HG03521 (cell line): ENCODE results near the gene HOMER1.
"Not testable (repeated sequence)": the region's sequence is repeated elsewhere in the genome, so short reads cannot be mapped to it uniquely, and the experiment has no call there.

Source experiments
- ATAC-seq: cut with Tn5 transposase; IDR thresholded peaks from one replicate; pipeline ENCODE4 v1.9.1; 2021; ENCODE audit warnings: mild to moderate bottlenecking, moderate library complexity; ENCODE audit not compliant: unreplicated experiment

The HOMER1 gene

DNA sequence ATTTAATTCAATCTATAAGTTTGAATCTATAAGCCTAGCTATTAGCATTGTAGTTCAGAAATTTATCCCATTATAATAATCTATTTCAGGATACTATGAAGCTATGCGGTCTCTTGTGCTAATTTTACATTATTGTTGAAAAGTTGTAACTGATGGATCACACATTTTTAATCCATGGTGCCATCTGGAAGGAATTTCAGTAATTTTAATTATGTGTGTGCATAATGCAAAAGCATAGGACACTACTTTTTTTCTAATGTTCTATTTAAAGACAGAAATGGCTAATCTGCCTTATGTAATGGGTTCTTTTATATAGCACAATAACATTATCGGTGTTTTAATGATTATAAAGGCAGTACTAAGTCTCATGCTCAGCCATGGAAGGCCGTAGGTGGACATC is 90.6 kb downstream of the HOMER1 start:
- no peak for ATAC-seq

DNA sequence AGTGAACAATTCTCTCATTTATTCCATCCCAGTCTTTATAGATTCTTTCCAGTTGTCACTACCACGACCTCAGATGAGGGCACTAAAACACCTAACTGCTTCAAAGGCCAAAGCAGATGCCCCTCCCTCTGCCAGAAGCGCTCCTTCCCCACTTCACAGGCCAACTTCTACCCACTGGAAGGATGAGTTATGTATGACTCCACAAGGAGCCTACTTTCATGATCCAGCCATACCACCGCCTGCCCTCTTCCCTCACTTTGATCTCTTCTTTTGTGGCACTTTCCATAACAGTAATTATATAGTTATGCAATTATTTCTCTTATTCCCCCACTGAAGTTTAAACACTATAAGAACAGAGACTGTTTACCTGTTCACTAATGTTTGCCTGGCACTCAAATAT is 93.7 kb downstream of the HOMER1 start:
- ATAC-seq: no peak

DNA sequence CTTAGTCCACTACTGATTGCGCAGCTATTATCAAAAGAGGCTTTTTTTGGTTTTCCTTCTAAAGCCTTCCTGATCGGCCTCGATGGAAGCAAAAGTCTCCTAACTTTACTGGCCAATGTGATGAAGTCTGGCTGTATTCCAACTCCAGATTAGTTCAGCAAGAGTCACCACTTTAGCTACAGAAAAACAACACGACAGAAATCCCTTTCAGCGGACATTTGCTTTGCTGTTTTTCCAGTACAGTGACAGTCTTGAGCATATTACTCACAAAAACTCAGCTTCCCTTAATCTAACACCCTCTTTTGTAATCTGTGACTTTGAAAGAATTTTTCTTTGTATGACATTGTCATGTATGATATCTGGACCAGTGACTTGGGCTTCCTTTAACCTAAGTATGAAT is 95.7 kb downstream of the HOMER1 start:
- no peak for ATAC-seq

DNA sequence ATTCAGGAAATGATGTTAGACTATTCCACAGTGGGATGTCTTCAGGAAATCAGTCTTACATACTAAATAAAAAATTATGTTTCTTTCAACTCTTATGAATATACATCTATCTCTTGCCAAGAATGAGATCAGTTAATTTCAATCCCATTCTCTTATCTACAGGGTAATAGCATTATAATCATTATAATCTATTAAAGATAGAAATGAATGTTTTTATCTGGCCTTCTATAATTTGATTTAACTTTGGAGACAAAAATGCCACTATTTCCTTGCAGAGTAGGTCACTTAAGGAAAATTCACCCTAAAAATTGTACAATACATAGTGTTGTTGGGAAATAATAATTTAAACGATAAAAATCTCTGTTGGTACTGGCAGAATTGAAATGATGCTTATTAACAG is 96.4 kb downstream of the HOMER1 start:
- no peak for ATAC-seq

DNA sequence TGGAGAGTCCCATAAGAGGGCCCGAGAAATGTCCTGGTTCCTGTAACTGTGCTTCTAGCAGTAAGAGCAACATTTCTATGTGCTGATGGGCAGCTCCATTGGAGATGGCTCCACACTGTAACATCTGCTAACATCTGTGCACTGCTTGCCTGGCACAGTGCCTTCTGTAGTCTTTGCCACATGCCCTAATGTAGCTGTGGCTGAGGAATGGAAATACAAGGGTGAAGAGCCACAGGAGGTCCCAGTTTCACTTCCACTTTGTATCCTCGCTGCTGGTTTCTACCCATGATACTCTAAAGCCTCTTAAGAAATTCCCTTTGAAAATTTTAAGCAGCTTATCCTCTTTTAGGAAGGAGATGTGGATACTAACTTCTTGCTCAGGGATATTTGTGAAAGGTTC is 97.4 kb downstream of the HOMER1 start:
- peak; percentile 80 for ATAC-seq

DNA sequence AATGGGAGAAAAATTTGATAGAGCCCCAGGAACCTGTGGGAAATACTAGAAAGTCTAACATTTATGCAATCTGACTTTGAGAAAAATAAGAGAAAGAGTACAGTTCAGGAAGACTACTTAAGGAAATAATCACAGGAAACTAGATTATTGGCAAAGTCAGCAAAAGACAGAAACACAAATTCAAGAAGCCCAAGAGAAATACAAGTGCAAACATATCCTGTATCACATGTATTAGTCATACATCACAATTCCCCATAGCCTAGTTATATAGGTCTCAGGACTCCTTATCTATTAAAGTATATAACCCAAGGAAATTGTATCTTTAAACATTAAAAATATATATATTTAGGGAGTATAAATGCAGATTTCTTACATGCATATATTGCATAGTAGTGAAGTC is 100.8 kb downstream of the HOMER1 start:
- ATAC-seq: no peak

DNA sequence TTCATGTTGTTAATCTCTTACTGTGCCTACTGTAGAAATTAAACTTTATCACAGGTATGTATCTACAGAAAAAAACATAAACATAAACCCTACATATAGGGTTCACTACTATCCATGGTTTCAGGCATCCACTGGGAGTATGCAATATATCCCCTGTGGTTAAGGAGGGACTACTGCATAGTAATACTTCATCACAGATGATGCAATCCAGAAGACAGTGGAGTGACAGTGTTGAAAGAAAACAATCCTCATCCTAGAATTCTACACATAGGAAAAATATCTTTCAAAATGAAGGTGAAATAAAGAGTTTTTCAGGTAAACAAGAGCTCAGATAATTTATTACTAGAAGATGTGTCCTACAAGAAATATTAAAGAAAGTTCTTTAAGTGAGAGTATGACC is 105.9 kb downstream of the HOMER1 start:
- no peak for ATAC-seq

DNA sequence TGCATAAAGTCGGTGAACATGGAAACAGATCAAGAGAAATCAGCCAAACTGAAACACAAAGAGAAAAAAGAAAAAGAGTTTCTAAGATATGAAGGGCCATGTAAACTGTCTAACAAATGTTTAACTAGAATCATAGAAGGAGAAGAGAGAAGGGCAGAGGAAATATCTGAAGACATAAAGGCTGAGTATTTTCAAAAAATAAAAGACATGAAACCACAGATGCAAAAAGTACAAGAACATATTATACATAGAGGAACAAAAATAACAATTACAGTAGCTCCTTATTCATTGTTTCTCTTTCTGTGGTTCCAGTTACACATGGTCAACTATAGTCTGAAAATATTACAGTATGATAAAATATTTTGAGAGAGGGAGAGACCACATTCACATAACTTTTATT is 106.3 kb downstream of the HOMER1 start:
- no peak for ATAC-seq

DNA sequence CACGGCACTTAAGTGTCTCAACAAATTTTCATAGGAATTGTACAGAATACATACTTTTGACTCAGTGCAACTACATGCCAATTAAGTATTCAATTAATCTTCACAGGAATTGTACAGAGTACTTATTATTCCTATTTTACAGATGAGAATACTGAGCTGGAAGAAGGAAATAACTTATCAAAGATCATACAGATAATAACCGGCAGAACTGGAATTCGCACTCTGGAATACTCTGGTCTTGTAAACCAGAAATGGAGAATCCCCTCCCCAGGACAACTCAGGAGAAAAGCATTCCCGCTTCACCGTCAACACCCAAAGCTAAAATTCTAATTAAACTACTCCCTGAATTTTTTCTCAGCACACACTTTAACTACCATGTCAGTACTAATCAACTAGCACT is 112.7 kb downstream of the HOMER1 start:
- no peak for ATAC-seq

DNA sequence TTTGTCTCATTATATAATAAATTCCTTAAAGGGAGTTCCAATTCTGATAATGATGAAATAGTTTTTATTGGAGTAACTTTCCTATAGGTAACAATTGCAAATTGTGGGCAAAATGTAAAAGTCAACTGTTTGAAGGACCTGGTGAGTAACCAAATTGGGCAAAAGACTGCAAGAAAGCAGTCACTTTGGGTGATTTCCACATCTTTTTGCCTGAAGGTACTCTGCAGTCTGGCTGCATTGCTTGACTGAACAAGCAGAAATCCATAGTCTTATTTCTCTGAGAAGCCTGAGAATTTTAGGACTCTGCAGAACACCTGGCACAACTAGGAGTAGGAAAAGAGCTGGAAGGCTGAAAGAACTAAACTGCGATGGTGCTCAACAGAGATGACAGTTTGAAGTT is 114.9 kb downstream of the HOMER1 start:
- ATAC-seq: no peak

DNA sequence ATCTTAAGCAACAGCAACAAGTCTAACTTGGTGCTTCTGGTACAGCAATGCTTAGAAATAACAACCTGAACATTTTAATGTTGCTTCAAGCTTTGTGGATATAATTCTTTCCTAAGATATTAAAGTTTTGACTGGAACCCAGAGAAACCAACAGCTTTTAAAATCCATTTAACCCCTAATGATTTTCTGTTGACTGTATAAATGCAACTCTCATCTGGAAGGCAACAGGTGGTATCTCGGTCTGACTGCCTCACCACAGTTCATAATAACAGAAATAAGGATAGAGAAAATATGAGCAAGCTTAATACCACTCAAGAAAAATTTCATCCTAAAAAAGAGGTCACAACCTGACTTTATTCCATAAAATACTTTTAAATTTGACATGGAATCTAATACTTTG is 116.9 kb downstream of the HOMER1 start:
- no peak for ATAC-seq

DNA sequence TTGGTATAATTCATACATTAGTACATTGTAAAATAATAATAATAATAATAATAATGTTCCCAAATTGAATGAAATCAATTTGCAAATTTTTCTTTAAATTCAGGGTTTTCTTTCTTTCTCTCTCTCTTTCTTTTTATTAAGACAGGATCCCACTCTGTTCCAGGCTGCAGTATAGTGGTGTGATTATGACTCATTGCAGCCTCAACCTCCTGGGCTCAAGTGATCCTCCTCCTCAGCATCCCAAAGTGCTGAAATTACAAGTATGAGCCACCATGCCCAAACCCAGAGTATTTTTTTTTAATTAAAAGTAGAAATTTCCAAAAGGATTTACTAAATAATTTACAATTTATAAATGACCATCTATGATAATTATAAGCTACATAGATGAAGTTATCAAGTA is 117.7 kb downstream of the HOMER1 start:
- no peak for ATAC-seq

DNA sequence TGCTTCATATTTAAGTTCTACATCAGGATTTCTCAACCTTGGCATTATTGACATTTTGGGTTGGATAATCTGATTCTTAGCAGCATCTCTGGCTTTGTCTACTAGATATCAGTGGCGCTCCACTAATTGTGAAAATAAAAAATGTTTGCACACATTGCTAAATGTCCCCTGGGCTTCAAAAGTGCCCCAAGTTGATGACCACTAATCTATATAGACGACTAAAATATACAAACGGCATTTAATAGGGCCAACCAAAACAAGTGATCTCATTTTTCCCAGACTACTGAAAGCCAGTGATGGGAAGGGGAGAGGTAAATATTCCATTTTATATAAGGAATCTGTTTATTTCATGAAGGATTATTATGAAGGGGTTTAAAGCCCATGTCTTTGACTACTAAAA is 118.6 kb downstream of the HOMER1 start:
- ATAC-seq: no peak

DNA sequence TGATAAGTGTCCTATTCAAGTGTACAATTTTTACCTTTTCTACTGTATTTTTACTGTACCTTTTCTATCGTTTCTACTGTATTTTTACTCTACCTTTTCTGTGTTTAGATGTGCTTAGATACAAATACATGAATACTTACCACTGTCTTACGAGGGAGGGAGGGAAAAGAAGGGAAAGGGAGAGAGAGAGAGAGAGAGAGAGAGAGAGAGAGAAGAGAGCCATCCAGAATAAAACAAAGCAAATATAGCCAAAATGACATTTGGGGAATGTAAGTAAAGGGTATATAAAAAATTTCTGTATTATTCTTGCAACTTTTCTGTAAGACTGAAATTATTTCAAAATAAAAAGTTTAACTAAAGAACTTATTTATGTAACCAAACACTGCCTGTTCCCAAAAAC is 121.2 kb downstream of the HOMER1 start:
- no peak for ATAC-seq

DNA sequence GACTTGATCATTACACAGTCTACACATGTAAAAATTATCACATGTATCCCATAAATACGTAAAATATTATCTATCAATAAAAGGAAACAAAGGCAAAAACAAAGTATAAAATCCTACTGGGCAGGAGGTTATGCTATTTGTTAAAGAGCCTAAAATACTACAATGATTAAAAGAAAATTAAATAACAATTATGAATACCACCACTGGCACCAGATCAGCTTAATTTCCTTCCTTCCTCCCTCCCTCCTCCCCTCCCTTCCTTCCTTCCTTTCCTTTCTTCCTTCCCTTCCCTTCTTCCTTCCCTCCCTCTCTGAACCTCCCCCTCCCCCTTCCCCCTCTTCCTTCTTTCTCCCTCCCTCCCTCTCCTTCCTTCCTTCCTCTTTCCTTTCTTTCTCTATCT is 127.3 kb downstream of the HOMER1 start:
- ATAC-seq: no peak

DNA sequence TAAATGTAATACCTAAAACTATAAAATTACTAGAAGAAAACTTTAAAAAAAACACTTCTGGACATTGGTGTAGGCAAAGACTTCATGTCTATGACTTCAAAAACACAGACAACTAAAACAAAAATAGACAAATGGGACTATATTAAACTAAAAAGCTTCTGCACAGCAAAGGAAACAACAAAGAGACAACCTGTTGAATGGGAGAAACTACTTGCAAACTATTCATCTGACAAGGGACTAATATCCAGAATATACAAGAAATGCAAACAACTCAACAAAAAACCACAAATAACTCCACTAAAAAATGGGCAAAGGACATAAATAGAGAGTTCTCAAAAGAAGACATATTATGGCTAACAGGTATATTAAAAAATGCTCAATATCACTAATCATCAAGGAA is 128.8 kb downstream of the HOMER1 start:
- not testable (repeated sequence) for ATAC-seq

DNA sequence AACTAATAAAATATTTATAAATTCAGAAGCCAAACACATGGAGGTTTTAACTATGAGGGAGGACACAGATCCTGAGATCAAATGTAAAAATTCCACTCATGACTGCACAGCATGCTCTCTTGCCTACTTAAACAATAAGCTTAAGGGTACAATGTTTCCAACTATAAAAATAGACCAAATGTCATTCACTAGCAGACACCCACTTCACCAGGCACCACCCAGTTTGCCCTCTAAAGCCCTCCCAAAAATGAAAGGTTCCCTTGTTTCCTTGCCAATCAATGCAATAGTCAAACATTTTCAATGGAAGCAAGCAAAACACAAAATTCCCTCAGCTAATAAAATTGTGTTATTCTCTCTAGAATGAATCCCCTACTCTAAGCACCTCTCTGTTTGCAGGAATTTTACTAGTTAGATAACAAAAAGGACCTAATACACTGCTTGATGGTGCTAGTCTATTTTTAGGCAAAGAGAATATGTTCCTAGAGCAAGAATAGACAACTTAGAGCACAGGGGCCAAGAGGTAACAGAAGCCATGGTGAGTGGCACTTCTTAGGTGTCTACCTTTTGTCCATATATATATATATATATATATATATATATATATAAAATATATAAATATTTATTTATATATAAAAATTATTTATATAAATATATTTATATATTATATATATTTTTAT is 135.3 kb downstream of the HOMER1 start:
- ATAC-seq: no peak

DNA sequence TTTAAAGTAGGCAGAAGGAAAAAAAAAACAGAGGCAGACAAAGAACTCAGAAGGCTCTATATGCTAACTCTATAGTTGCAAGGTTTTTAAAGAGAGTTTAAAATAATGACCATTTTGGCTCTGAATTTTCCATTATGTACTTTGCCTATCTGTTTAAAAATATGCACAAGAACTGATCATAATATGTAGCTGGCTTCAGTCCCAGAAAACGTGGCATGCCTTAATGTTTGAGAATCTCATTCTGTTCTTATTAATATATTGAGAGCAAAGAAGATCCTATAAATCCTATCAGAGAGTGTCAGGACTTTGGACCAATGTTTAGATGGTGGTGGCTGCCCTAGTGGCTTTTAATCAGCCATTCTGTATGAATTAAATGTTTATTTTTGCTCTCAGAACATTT is 156.5 kb downstream of the HOMER1 start:
- no peak for ATAC-seq

DNA sequence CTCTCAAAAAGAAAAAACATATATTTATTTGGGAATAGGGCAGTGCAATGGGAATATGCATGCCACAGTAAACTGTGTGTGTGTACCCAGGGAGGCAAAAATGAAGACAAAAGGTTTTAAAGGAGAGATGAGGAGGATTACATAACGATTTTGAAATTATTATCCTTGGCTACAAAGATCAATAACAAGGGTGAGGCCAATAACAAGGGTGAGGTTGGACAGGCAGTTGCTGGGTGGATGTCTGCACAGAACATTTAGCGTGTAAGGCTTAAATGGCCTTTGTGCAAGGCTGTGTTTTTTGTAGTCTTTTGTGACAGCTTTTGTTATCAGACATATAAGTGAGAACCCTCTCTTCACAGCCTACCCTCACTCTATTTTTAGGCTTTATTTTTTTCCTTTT is 164.1 kb downstream of the HOMER1 start:
- no peak for ATAC-seq

DNA sequence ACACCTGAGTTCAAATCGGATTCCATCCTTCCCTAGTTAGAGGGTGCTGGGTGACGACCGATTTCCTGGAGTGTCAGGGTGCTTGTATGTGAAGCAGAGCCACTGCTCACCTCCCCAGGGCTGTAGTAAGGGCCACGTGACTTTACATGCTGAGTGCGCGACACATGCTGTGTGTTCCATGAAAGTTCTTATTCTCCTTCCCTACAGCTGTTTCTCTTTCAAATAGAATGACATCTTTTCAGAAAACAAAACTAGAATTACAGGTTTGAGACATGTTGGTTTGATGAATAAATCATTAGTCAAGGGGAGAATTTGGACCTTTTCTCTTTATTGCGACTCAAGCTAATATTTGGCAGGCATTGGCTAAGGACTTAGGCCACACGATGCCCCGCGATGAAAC is 164.9 kb downstream of the HOMER1 start:
- ATAC-seq: no peak

DNA sequence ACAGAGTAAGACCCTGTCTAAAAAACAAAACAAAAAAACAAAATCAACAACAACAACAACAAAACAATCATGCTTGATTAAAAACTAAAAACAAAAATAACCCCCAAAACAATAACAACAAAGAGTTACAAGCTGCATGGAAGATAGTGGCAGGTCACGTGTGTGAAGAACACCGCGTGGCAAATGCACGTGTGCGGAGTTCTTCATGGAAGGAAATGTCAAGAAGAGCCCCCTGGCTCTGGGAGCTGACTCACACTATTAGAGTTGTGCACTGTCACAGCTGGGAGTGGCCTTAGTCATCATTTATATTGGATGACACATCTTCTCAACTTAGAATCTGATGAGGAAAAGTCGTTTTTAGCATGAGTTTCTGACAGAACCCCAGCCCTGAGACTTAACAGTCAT is 167.5 kb downstream of the HOMER1 start:
- no peak for ATAC-seq

DNA sequence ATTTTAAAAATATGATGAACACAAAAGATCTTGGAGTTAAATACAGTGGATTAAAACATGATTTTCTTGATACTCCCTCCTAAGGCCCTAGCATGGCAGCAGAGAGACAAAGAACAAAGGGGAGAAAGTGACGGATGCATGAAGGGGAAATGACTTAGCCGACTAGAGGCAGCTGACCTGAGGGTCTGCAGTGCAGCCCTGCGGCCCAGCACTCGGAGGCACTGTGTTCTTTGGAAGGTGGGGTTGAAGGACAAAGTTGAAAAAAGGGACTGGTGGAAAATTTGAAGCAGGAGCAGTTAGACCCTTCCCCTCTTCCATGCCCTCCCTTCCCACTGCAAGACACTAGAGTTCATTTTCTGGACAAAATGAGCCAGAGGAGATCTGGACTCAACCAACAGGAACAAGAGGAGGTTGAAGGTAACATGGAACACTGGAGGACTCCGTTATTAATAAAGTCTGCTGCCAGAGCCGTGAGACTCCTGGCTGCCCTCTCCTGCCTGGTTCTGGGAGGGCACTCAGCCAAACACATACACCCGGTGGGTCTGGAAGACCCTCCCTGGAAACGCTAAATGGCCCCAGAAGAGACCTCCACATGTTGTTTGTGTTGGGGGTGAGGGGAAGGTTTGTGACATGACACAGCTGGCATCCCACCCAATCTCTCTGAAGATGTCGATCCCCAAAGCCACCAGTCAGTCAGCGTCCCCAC is 179.9 kb downstream of the HOMER1 start:
- no peak for ATAC-seq

DNA sequence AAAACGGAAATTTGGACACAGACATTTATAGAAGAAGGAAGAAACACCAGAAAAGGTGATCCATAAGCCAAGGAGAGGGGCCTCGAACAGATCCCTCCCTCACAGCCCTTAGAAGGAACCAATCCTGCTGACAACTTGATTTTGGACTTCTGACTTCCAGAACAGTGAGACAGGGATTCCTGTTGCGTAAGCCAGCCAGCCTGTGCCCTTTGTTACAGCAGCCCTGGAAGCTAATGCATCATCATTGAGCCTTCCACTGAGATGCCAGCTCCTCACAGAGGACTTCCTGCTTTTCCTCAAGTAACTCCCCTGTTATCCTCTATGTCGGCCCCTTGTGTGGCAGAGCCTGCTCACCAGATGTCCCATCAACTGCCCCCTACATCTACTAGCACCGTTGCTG is 183.9 kb downstream of the HOMER1 start:
- no peak for ATAC-seq
